ENCODE measurements around the gene FAN1.

GRCh38 chr15:30928076-30928475 is 24.4 kb downstream of the FAN1 start:
- TF ChIP-seq CTCF (conservative IDR thresholded peaks at IDR 0.05; ENCODE audit: low read length) (no peak), EZH2phosphoT487 (IDR thresholded peaks at IDR 0.05; ENCODE audit: borderline replicate concordance) (no peak)

Data from Loucy (cell line).